Fibroblast of the conjunctiva (primary cell): Measurements from ENCODE around the gene KRTAP4-8.
"Not testable (repeated sequence)": the region's sequence is repeated elsewhere in the genome, so short reads cannot be mapped to it uniquely, and the experiment has no call there.

ENCODE experiments used
- DNase-seq: peaks from one replicate; pipeline ENCODE4 v3.0.0-alpha.2; 2010; ENCODE audit warnings: low read depth

The KRTAP4-8 gene

GRCh38 chr17:41065016-41065689 is 32.8 kb downstream of the KRTAP4-8 start:
- not testable (repeated sequence) for DNase-seq

GRCh38 chr17:41064301-41064700 is 33.6 kb downstream of the KRTAP4-8 start:
- DNase-seq = no peak

GRCh38 chr17:41063449-41063848 is 34.5 kb downstream of the KRTAP4-8 start:
- DNase-seq = no peak

- DNase-seq = peak; percentile 75
Observed at GRCh38 chr17:41061964-41062363, 36.0 kb downstream of the KRTAP4-8 start.

- peak; percentile 54 for DNase-seq
Observed at GRCh38 chr17:41060052-41060604, 37.8 kb downstream of the KRTAP4-8 start, which contains the start of gene KRTAP2-3. KRTAP2-3 (minus strand) TSS chr17:41060114; CDS start chr17:41060050, 64 bp downstream.

- DNase-seq = not testable (repeated sequence)
Observed at GRCh38 chr17:41059276-41060051, 38.5 kb downstream of the KRTAP4-8 start.

GRCh38 chr17:41058741-41059140 is 39.2 kb downstream of the KRTAP4-8 start:
- no peak for DNase-seq

- no peak for DNase-seq
Observed at GRCh38 chr17:41057547-41057946, 40.4 kb downstream of the KRTAP4-8 start.

- not testable (repeated sequence) for DNase-seq
Observed at GRCh38 chr17:41055130-41055529, 42.8 kb downstream of the KRTAP4-8 start, which contains the start of gene KRTAP2-2. KRTAP2-2 (minus strand) TSS chr17:41055230; CDS start chr17:41055211, 19 bp downstream.

GRCh38 chr17:41054556-41054955 is 43.4 kb downstream of the KRTAP4-8 start:
- not testable (repeated sequence) for DNase-seq

- no peak for DNase-seq
Observed at GRCh38 chr17:41054025-41054424, 43.9 kb downstream of the KRTAP4-8 start.

- no peak for DNase-seq
Observed at GRCh38 chr17:41052566-41052965, 45.4 kb downstream of the KRTAP4-8 start.

- no peak for DNase-seq
Observed at GRCh38 chr17:41049110-41049509, 48.8 kb downstream of the KRTAP4-8 start.

- no peak for DNase-seq
Observed at GRCh38 chr17:41048441-41048840, 49.5 kb downstream of the KRTAP4-8 start.
